Measurements from ENCODE around the gene MMP17. TPM values are rescaled to one million over a fixed set of nuclear protein-coding genes. Genes with fewer than 3 reads are reported as not detected.
A peak's percentile ranks its signal among the peaks of the same experiment; 100 is the strongest.

The MMP17 gene
- total RNA-seq, 2 donors from 2014 or later, result 4.6 to 12.1 TPM

DNA sequence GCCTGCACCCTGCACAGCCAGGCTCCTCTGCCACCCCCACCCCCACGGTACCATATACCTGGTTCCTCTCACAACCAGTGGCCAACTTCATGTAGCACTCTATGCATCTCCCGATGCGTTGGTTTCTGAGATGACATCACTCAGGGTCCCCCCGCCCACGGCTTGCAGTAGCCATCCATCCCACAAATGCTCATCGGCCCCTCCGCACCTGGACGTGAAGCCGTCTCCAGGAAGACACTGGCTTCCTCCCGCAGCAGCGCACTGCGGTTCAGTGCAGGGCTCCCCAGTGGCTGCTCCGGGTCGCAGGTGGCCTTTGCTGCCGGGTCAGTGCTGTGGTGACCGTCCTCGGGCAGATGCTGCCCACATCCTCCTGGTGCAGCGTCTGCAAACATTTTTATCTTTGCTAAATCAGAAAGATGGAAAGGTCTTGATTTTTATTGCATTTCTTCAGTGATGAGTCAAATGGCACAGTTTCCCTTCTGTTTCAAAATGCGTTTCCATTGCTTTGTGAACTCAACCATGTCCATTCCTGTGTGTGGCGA lies 27.5 kb upstream of the MMP17 start:
- Histone ChIP-seq H3K27me3 (replicated peaks; ENCODE audit: insufficient read depth) (no peaks in the 10 kb centered on the region), H3K27ac (no peak overlapping the region), H3K9me3 (no peaks in the 10 kb centered on the region), H3K4me3 (no peak overlapping the region), H3K4me1 (ENCODE audit: control insufficient read depth in 1 of 2, low read depth in 2 of 2) (peaks cover 0 to 8% of the 10 kb centered on the region in 2 donors), H3K36me3 (peaks cover 43% of the 10 kb centered on the region)
- TF ChIP-seq, protein P1, sequence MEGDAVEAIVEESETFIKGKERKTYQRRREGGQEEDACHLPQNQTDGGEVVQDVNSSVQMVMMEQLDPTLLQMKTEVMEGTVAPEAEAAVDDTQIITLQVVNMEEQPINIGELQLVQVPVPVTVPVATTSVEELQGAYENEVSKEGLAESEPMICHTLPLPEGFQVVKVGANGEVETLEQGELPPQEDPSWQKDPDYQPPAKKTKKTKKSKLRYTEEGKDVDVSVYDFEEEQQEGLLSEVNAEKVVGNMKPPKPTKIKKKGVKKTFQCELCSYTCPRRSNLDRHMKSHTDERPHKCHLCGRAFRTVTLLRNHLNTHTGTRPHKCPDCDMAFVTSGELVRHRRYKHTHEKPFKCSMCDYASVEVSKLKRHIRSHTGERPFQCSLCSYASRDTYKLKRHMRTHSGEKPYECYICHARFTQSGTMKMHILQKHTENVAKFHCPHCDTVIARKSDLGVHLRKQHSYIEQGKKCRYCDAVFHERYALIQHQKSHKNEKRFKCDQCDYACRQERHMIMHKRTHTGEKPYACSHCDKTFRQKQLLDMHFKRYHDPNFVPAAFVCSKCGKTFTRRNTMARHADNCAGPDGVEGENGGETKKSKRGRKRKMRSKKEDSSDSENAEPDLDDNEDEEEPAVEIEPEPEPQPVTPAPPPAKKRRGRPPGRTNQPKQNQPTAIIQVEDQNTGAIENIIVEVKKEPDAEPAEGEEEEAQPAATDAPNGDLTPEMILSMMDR (IDR thresholded peaks at IDR 0.05), result no peak
- DNase-seq (ENCODE audit: low spot score) (no peak), ATAC-seq (ENCODE audit: insufficient number of reproducible peaks, low FRiP score, low read depth) (no peak)

GRCh38 chr12:131801254-131801866 lies 26.8 kb upstream of the MMP17 start:
- Histone ChIP-seq H3K27me3 (replicated peaks; ENCODE audit: insufficient read depth) (no peaks in the 10 kb centered on the region), H3K4me1 (ENCODE audit: control insufficient read depth in 1 of 2, low read depth in 2 of 2) (peaks cover 0 to 8% of the 10 kb centered on the region in 2 donors), H3K36me3 (peaks cover 43% of the 10 kb centered on the region), H3K4me3 (no peak overlapping the region), H3K9me3 (no peaks in the 10 kb centered on the region), H3K27ac (no peak overlapping the region)
- TF ChIP-seq, protein P1 (IDR thresholded peaks at IDR 0.05), result no peak
- DNase-seq (ENCODE audit: low spot score) (no peak), ATAC-seq (ENCODE audit: insufficient number of reproducible peaks, low FRiP score, low read depth) (no peak)

DNA sequence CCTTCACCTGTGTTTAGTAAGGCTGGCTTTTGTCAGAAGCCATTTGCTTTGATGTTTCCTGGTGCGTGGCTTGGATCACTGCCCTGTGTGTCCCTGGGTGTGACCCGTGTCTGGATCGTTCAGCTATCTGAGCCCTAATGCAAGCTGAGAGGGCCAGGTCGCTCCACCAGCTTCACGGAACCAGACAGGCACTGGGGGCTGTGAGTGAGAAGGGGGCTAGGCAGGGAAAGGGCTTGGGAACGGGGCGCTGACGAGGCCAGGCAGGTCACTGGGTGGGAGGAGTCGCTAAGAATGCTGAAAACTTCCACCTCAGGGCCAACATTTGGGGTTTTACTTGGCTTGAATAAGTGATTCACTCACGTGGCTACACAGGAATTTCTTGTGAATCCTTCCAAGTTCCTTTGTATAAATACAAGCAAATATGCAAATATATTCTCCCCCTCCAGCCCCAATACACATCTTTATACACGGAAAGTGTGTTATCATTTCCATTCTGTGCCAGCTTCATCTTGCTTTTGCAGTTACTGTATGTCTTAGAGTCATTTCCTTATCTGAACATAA lies 24.2 kb upstream of the MMP17 start:
- Histone ChIP-seq H3K9me3 (no peaks in the 10 kb centered on the region), H3K36me3 (peaks cover 16% of the 10 kb centered on the region), H3K4me3 (peak overlapping the region; percentile 10), H3K4me1 (ENCODE audit: control insufficient read depth in 1 of 2, low read depth in 2 of 2) (peaks cover 0 to 8% of the 10 kb centered on the region in 2 donors), H3K27ac (no peak overlapping the region), H3K27me3 (replicated peaks; ENCODE audit: insufficient read depth) (no peaks in the 10 kb centered on the region)
- TF ChIP-seq, protein P1 (IDR thresholded peaks at IDR 0.05), result no peak
- no peak for ATAC-seq (ENCODE audit: insufficient number of reproducible peaks, low FRiP score, low read depth)
- DNase-seq (ENCODE audit: low spot score), result no peak

GRCh38 chr12:131805421-131805820 lies 22.8 kb upstream of the MMP17 start:
- DNase-seq (ENCODE audit: low spot score) (no peak), ATAC-seq (ENCODE audit: insufficient number of reproducible peaks, low FRiP score, low read depth) (no peak)
- Histone ChIP-seq H3K36me3 (peaks cover 3% of the 10 kb centered on the region), H3K27me3 (replicated peaks; ENCODE audit: insufficient read depth) (no peaks in the 10 kb centered on the region), H3K27ac (no peak overlapping the region), H3K9me3 (no peaks in the 10 kb centered on the region), H3K4me1 (ENCODE audit: control insufficient read depth in 1 of 2, low read depth in 2 of 2) (peaks cover 0 to 8% of the 10 kb centered on the region in 2 donors), H3K4me3 (no peak overlapping the region)
- TF ChIP-seq, protein P1 (IDR thresholded peaks at IDR 0.05), result no peak

GRCh38 chr12:131806674-131807073 lies 21.5 kb upstream of the MMP17 start:
- no peak for ATAC-seq (ENCODE audit: insufficient number of reproducible peaks, low FRiP score, low read depth)
- Histone ChIP-seq H3K4me1 (ENCODE audit: control insufficient read depth in 1 of 2, low read depth in 2 of 2) (peaks cover 0 to 8% of the 10 kb centered on the region in 2 donors), H3K9me3 (no peaks in the 10 kb centered on the region), H3K36me3 (no peaks in the 10 kb centered on the region), H3K27me3 (replicated peaks; ENCODE audit: insufficient read depth) (no peaks in the 10 kb centered on the region), H3K27ac (no peak overlapping the region), H3K4me3 (no peak overlapping the region)
- TF ChIP-seq, protein P1 (IDR thresholded peaks at IDR 0.05), result no peak
- no peak for DNase-seq (ENCODE audit: low spot score)
